Cardiac muscle cell (in vitro differentiated cells and primary cell): Measurements from ENCODE around the gene KIF5C. TPM values are rescaled to one million over a fixed set of nuclear protein-coding genes. Genes with fewer than 3 reads are reported as not detected.

Experiments used
- DNase-seq, 2 donors: peaks; one replicate each; pipeline versions ENCODE4 v3.0.0 to v3.0.0-alpha.2; 2010 to 2017; ENCODE audit warnings: low read depth in 1 of 2, low spot score in 1 of 2
- H3K27ac ChIP-seq: fragments of 200-600 bp; sonication (generic); 2 replicates; pipeline ENCODE4 v1.5.1; 2016
- H3K27me3 ChIP-seq: fragments of 200-600 bp; sonication (generic); 2 replicates; pipeline ENCODE4 v1.6.0; 2016; ENCODE audit warnings: control low read depth
- H3K36me3 ChIP-seq: fragments of 200-600 bp; sonication (generic); 2 replicates; pipeline ENCODE4 v1.5.1; 2016; ENCODE audit warnings: control low read depth
- H3K4me1 ChIP-seq: fragments of 200-600 bp; sonication (generic); 2 replicates; pipeline ENCODE4 v1.8.1; 2017; ENCODE audit warnings: low read depth, mild to moderate bottlenecking, mixed run types
- H3K4me3 ChIP-seq: fragments of 200-600 bp; sonication (generic); 2 replicates; pipeline ENCODE4 v1.5.1; 2016; ENCODE audit warnings: mild to moderate bottlenecking
- H3K9me3 ChIP-seq: fragments of 200-600 bp; sonication (generic); 2 replicates; pipeline ENCODE4 v1.5.1; 2017; ENCODE audit warnings: low read depth, mild to moderate bottlenecking, control low read depth
- polyA plus RNA-seq: library from polyadenylated mRNA; unstranded; fragments of >200 nt; fragmentation: Nextera tagmentation; extraction: Ambion mirVana; gene quantifications from 2 replicates; pipeline ENCODE4 v1.2.1, GENCODE V29; 2016
- total RNA-seq: library from RNA; depleted of rRNA; stranded (reverse); fragments of >200 nt; gene quantifications from 2 replicates; pipeline ENCODE4 v1.2.3, GENCODE V29; 2016
- TF ChIP-seq, protein P1 (sequence below): IDR thresholded peaks from 2 replicates; pipeline ENCODE4 v1.5.1; 2012; ENCODE audit warnings: low read depth, mild to moderate bottlenecking, low read length

Gene KIF5C
- total and polyA plus RNA-seq, 2 experiments from 2014 or later, result 0.82 to 3.0 TPM

DNA sequence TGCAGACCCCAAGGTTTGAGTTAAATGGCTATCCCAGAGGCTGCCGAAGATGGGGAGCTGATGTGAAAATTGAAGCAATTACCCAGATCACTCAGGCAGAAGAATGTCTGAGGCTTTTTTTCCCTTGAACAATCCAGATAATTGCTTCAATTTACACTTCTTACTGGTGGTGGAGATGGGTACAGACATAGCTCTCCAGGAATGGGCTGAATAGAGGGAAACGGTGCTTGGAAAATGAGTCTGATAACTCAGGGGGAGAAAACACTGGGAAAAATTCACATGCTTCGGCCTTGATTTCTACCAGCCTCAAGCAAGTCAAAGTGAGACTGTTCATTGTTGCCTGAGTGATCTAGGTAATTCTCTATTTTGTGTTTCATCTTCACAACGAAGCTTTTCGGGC lies 9.5 kb upstream of the KIF5C start:
- TF ChIP-seq, protein P1, sequence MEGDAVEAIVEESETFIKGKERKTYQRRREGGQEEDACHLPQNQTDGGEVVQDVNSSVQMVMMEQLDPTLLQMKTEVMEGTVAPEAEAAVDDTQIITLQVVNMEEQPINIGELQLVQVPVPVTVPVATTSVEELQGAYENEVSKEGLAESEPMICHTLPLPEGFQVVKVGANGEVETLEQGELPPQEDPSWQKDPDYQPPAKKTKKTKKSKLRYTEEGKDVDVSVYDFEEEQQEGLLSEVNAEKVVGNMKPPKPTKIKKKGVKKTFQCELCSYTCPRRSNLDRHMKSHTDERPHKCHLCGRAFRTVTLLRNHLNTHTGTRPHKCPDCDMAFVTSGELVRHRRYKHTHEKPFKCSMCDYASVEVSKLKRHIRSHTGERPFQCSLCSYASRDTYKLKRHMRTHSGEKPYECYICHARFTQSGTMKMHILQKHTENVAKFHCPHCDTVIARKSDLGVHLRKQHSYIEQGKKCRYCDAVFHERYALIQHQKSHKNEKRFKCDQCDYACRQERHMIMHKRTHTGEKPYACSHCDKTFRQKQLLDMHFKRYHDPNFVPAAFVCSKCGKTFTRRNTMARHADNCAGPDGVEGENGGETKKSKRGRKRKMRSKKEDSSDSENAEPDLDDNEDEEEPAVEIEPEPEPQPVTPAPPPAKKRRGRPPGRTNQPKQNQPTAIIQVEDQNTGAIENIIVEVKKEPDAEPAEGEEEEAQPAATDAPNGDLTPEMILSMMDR, result no peak
- H3K4me3 ChIP-seq, result no peak overlapping the region
- no peaks in the 10 kb centered on the region for H3K36me3 ChIP-seq
- no peaks in the 10 kb centered on the region for H3K9me3 ChIP-seq
- H3K27me3 ChIP-seq, result peaks cover 9% of the 10 kb centered on the region
- H3K27ac ChIP-seq, result no peak overlapping the region
- DNase-seq, result no peak
- no peaks in the 10 kb centered on the region for H3K4me1 ChIP-seq

DNA sequence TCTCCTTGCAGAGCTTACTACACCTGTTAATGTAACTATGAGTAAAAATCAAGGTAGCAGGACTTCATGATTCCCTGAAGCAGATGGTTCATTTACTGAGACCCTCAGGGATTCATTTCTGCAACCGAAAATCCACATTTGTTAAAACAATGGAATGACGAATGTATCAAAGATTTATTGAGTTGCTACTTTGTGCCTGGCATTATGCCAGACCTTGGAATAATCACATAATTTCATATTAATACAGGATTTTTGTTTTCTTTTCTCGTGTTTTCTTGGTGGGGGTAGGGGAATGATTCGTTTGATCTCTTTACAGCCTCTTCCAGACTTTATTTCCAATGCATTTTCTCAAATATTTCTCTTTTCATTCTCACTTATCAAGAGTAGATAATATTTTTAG lies 8.9 kb upstream of the KIF5C start:
- Histone ChIP-seq H3K27ac (no peak overlapping the region), H3K27me3 (peaks cover 9% of the 10 kb centered on the region), H3K4me1 (no peaks in the 10 kb centered on the region), H3K9me3 (no peaks in the 10 kb centered on the region), H3K4me3 (no peak overlapping the region), H3K36me3 (no peaks in the 10 kb centered on the region)
- no peak for DNase-seq
- TF ChIP-seq, protein P1, result no peak

DNA sequence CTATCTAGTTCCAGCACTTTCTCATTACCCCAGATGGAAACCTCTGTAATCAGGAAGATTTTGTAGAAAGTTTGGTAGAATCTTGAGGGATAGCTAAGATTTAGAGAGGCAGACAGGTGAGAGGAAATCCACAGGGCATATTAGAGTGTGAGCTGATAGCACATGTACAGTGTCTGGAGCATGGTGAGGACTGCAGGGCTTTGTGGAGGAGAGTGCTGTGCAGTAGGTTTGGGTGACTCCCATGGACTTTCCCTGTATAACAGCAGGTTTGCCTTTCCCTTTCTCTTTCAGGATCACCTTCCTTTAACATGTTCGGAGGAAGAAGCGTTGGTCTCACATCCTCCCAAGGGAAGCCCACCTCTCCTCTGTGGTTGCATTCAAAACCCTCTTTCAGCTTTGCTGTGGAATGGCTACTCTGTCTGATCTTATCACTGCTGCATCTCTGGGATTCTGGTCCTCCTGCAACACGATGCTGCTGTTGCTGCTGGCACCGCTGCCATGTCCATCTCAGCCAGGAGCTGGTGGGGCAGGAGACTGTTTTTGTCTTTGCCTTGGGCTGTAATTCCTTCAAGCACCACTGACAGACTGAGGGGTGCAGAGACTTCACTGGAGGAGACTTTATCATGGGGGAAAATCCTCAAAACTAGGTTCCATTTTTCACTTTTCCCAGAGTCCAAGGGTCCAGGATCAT lies 7.8 kb upstream of the KIF5C start:
- DNase-seq, result no peak
- TF ChIP-seq, protein P1, result no peak
- no peak overlapping the region for H3K4me3 ChIP-seq

DNA sequence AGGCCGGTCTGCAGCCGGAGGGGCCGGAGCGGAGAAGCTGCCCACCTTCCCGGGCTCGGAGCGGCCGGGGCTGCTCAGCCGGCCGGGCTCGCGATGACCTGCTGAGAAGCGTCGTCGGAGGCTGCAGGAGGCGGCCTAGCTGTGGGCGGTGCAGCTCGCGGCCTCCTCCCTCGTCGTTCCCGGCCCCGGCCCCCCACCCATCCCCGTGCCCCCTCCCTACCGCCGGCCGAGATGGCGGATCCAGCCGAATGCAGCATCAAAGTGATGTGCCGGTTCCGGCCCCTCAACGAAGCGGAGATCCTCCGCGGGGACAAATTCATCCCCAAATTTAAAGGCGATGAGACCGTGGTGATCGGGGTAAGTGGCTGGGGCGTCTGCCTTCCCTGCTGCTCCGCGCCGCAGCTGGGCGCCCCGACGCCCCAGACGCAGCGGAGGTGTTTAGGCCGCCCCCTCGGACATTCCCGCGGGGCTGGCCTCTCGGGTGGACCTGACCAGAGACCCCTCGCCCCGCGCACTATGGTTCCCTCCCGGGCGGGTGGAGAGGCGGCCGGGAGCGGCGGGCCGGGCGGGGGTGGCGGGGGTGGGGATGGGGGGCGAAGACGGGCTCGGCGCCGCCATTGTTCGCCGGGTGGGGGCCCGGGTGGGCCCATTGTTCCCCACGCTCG lies 492 bp downstream of the KIF5C start:
- TF ChIP-seq, protein P1, result no peak
- peaks cover 24% of the 10 kb centered on the region for H3K27me3 ChIP-seq
- H3K4me3 ChIP-seq, result peak overlapping the region; percentile 38
- H3K4me1 ChIP-seq, result no peaks in the 10 kb centered on the region
- H3K36me3 ChIP-seq, result no peaks in the 10 kb centered on the region
- no peaks in the 10 kb centered on the region for H3K9me3 ChIP-seq
- no peak overlapping the region for H3K27ac ChIP-seq
- no peak for DNase-seq

More for the DNA sequence above, 7.8 kb upstream of the KIF5C start:
- Histone ChIP-seq H3K9me3 (no peaks in the 10 kb centered on the region), H3K27me3 (peaks cover 14% of the 10 kb centered on the region), H3K27ac (no peak overlapping the region), H3K36me3 (no peaks in the 10 kb centered on the region), H3K4me1 (no peaks in the 10 kb centered on the region)

DNA sequence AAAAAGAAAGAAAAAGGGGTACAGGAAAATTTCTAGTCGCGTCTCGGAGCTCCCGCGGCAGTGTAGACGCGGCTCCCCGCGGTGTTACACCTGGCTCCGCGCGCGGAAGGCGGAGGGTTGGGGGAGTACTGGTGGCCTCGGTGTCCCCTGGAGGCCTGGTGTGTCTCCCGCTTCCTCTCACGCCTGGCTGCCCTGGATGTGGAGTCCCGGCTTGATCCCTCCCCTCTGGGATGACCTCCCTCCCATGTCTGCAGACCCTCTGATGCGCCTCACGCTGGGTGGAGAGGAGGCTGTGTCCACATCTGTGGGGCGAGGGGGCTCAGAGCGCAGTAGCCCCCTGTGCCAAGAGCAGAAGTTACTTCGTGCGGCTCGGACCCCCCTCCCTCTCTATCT lies 1.2 kb downstream of the KIF5C start:
- DNase-seq, result peak in 1 of 2 donors; percentile 13
- TF ChIP-seq, protein P1, result no peak

More for the DNA sequence above, 1.2 kb downstream of the KIF5C start:
- Histone ChIP-seq H3K27me3 (peaks cover 24% of the 10 kb centered on the region), H3K4me1 (no peaks in the 10 kb centered on the region), H3K4me3 (peak overlapping the region; percentile 38), H3K27ac (no peak overlapping the region), H3K9me3 (no peaks in the 10 kb centered on the region), H3K36me3 (no peaks in the 10 kb centered on the region)
